Fibroblast of lung (primary cell): ENCODE measurements around the gene CENPH. TPM values are rescaled to one million over a fixed set of nuclear protein-coding genes. Genes with fewer than 3 reads are reported as not detected.

ENCODE experiments used
- DNase-seq, 2 donors: peaks; one replicate each; pipeline versions ENCODE4 v3.0.0 to v3.0.0-alpha.2; 2010; ENCODE audit warnings: low read depth in 2 of 2
- H2AFZ ChIP-seq: 2 replicates; pipeline ENCODE4 v1.5.1; 2012; ENCODE audit warnings: low read length, control low read depth, inconsistent platforms
- H3K27ac ChIP-seq: 2 replicates; pipeline ENCODE4 v1.5.1; 2011; ENCODE audit warnings: low read length, control low read depth; ENCODE audit not compliant: insufficient read depth
- H3K27me3 ChIP-seq: 2 replicates; pipeline ENCODE4 v1.5.1; 2011; ENCODE audit warnings: mild to moderate bottlenecking, low read length; ENCODE audit not compliant: control insufficient read depth, insufficient read depth
- H3K36me3 ChIP-seq: 2 replicates; pipeline ENCODE4 v1.5.1; 2011; ENCODE audit warnings: low read length; ENCODE audit not compliant: control insufficient read depth, insufficient read depth
- H3K4me1 ChIP-seq: 2 replicates; pipeline ENCODE4 v1.5.1; 2011; ENCODE audit warnings: low read length; ENCODE audit not compliant: control insufficient read depth, insufficient read depth; ENCODE audit errors: extremely low read depth
- H3K4me2 ChIP-seq: 2 replicates; pipeline ENCODE4 v1.5.1; 2011; ENCODE audit warnings: low read length, control low read depth; ENCODE audit not compliant: insufficient read depth; ENCODE audit errors: extremely low read depth
- H3K4me3 ChIP-seq, 4 experiments: fragments of 200-600 bp in 1 of 4; sonication (generic) in 1 of 4; replicated peaks in 1 of 4; 2 replicates each; pipeline ENCODE4 v1.5.1; 2011 to 2016; ENCODE audit warnings: low read length in 4 of 4, low read depth in 3 of 4, mild to moderate bottlenecking in 3 of 4, control low read depth in 2 of 4, inconsistent platforms in 1 of 4, mixed read lengths in 1 of 4; ENCODE audit not compliant: insufficient read depth in 1 of 4; ENCODE audit errors: control extremely low read depth in 1 of 4
- H3K79me2 ChIP-seq: 2 replicates; pipeline ENCODE4 v1.5.1; 2012; ENCODE audit warnings: mild to moderate bottlenecking, low read length, inconsistent platforms; ENCODE audit not compliant: control insufficient read depth, insufficient read depth
- H3K9ac ChIP-seq: 2 replicates; pipeline ENCODE4 v1.5.1; 2011; ENCODE audit warnings: mild to moderate bottlenecking, low read length, control low read depth; ENCODE audit not compliant: insufficient read depth
- H3K9me3 ChIP-seq: 2 replicates; pipeline ENCODE4 v1.5.1; 2012; ENCODE audit warnings: low read depth, low read length; ENCODE audit not compliant: control insufficient read depth, insufficient read depth
- H4K20me1 ChIP-seq: 2 replicates; pipeline ENCODE4 v1.5.1; 2011; ENCODE audit warnings: low read length; ENCODE audit not compliant: control insufficient read depth, insufficient read depth; ENCODE audit errors: extremely low read depth
- CTCF ChIP-seq, 2 donors: IDR thresholded peaks in 1 of 2; conservative IDR thresholded peaks in 1 of 2; 1 replicate in 1 of 2; 2 replicates in 1 of 2; pipeline ENCODE4 v1.5.1; 2011 to 2012; ENCODE audit warnings: low read length in 2 of 2, control low read depth in 1 of 2, inconsistent platforms in 1 of 2, low read depth in 1 of 2, mild to moderate bottlenecking in 1 of 2
- EZH2 ChIP-seq: IDR thresholded peaks from 2 replicates; pipeline ENCODE4 v1.5.1; 2012; ENCODE audit warnings: low read length, control low read depth, mild to moderate bottlenecking; ENCODE audit errors: missing control alignments
- polyA plus RNA-seq, 2 donors: library from polyadenylated mRNA; depleted of rRNA in 1 of 2; stranded (reverse) in 1 of 2; unstranded in 1 of 2; fragments of >200 nt; gene quantifications; 2 replicates each; pipeline ENCODE4 v1.2.1, GENCODE V29; 2011 to 2012; ENCODE audit warnings: missing spikeins in 1 of 2
- total RNA-seq: library from RNA; depleted of rRNA; stranded (reverse); fragments of >200 nt; gene quantifications from 2 replicates; pipeline ENCODE4 v1.2.1, GENCODE V29; 2014

Gene CENPH
- total and polyA plus RNA-seq, 2 donors (not counting 1 experiment from before 2014, with no cell fraction given), result 7.1 to 10.9 TPM

GRCh38 chr5:69211200-69211599 is 21.8 kb downstream of the CENPH start:
- Histone ChIP-seq H3K4me1 (peaks cover 8% of the 10 kb centered on the region), H3K79me2 (no peaks in the 10 kb centered on the region), H3K9me3 (no peaks in the 10 kb centered on the region), H3K4me2 (no peak overlapping the region), H3K4me3 (no peak overlapping the region), H3K36me3 (no peaks in the 10 kb centered on the region), H2AFZ (no peak overlapping the region), H3K9ac (no peak overlapping the region), H3K27ac (no peak overlapping the region), H4K20me1 (no peaks in the 10 kb centered on the region), H3K27me3 (no peaks in the 10 kb centered on the region)
- DNase-seq, result no peak
- no peak for TF ChIP-seq EZH2
- TF ChIP-seq CTCF (conservative IDR thresholded peaks at IDR 0.05 in 1 of 2, IDR thresholded peaks at IDR 0.05 in 1 of 2; ENCODE audit: low read depth in 1 of 2, low read length in 2 of 2), result no peak

- no peaks in the 10 kb centered on the region for H3K9me3 ChIP-seq
- H3K4me3 ChIP-seq, result no peak overlapping the region
- no peaks in the 10 kb centered on the region for H3K36me3 ChIP-seq
- H4K20me1 ChIP-seq, result no peaks in the 10 kb centered on the region
- H3K9ac ChIP-seq, result no peak overlapping the region
- no peak overlapping the region for H3K4me2 ChIP-seq
- no peak overlapping the region for H2AFZ ChIP-seq
- H3K27ac ChIP-seq, result no peak overlapping the region
- H3K79me2 ChIP-seq, result no peaks in the 10 kb centered on the region
- no peaks in the 10 kb centered on the region for H3K27me3 ChIP-seq
- DNase-seq, result no peak
- H3K4me1 ChIP-seq, result peaks cover 8% of the 10 kb centered on the region
- TF ChIP-seq EZH2 (no peak), CTCF (conservative IDR thresholded peaks at IDR 0.05 in 1 of 2, IDR thresholded peaks at IDR 0.05 in 1 of 2; ENCODE audit: low read depth in 1 of 2, low read length in 2 of 2) (no peak)
Measured at GRCh38 chr5:69212022-69212421, 22.6 kb downstream of the CENPH start.

DNA sequence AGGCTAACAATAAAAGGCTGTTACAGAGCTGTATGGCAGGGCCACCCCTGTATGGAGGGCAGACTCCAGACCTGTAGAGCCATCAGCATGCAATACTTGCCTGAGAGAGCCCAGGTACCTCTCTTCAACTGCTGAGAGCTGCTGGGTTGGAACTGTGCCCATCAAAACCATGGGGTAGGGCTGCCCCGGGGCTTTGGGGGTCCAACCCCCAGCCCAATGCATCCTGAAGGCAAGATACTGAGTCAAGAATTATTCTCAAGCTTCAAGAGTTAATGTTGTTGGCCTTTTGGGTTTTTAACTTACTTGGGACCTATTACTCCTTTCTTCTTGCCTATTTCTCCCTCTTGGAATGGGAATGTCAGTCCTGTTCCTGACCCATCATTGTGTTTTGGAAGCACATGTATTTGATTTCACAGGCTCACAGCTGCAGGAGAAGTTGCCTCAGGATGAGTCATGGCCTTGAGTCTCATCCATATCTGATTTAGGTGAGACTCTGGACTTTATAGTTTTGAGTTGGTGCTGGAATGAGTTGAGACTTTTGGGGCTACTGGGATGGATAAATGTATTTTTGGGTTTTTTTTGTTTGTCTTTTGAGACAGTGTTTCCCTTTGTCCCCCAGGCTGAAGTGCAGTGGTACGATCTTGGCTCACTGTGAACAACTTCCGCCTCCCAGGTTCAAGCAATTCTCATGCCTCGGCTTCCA is 24.3 kb downstream of the CENPH start:
- Histone ChIP-seq H2AFZ (no peak overlapping the region), H4K20me1 (no peaks in the 10 kb centered on the region), H3K9ac (no peak overlapping the region), H3K27me3 (no peaks in the 10 kb centered on the region), H3K4me2 (no peak overlapping the region), H3K4me3 (no peak overlapping the region), H3K27ac (no peak overlapping the region), H3K79me2 (peaks cover 6% of the 10 kb centered on the region), H3K9me3 (no peaks in the 10 kb centered on the region), H3K4me1 (peaks cover 8% of the 10 kb centered on the region), H3K36me3 (no peaks in the 10 kb centered on the region)
- TF ChIP-seq CTCF (conservative IDR thresholded peaks at IDR 0.05 in 1 of 2, IDR thresholded peaks at IDR 0.05 in 1 of 2; ENCODE audit: low read depth in 1 of 2, low read length in 2 of 2) (no peak), EZH2 (no peak)
- DNase-seq, result peak; percentile 34 to 62
